Fibroblast of peridontal ligament (primary cell): ENCODE measurements around the gene GALNT2.

ENCODE experiments used
- DNase-seq: peaks from one replicate; pipeline ENCODE4 v3.0.0-alpha.2; 2010; ENCODE audit errors: extremely low read depth

GALNT2 gene

DNA sequence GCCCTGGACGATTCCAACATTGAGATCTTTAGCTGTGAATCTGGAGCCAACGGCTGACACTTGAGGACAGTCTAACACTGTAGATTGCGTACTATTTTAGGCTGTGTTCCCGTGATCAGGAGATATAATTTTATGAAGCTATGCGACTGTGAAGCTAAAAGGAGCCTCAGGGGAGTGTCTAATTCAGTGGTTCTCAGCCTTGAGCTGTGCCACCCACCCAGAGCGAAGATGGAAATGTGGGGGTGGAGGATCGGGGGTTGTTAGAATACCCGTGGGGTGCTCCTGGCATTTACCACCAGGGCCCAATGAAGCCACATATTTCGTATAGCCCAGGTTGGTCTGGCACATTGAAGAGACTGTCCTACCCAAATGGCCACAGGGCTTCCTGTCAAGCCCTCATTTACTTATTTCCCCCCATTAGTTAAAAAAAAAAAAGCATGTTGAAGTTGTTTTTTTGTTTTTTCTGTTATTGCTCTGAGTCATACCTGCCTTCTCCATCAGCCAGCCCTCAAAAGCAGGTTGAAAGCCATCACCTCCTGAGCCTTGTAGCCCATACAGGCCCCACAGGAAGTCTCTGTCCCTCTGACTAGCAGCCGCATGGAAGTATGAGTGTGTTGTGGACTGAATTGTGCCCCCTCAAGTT is 141.7 kb downstream of the GALNT2 start:
- DNase-seq: no peak

DNA sequence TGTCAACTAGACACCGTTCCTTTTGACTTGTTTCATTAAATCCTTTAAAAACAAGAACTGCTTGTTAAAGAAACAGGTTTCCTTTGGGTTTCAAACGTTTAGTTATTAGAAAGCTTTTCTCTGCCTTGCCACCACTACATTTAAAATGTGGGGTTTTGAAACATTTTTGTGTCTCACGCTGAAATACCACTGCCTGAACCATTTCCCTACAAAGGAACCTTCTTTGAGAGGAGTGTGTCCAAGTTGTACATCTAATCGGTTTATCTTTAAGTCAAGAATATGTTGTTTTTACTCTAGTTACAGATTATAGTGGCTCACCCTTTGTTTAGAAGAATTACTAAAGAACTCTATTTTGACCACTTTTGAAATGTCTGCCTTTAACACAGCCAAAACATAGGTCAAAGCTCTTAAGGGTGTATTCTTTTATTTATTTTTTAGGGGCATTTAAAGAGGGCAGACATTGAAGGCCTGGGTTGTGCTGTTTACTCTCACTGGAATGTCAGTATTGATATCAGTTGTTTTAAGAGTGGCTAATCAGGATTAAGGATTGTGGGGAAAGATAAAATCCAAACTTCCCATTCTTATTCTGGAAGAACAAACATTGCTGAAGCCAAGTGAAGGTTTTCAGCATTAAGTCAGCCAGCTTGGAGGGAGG is 143.4 kb downstream of the GALNT2 start:
- DNase-seq: peak; percentile 48

DNA sequence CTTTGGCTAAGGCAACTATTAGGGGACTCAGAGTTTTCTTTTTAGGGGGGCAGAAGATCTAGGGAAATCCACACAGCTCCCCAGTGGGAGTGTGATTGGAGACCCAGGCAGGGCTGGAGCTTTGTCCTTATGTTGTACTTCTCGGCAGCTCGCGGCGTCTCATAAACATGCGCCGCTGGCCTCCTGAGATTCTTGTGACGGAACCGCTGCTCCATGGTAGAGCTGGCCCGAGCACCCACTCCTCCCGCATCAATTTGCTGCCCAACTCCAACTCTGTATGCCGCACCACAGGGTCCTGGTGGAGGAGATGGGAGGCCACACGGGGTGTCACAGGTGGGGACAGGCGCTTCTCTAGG is 143.9 kb downstream of the GALNT2 start:
- DNase-seq: no peak

DNA sequence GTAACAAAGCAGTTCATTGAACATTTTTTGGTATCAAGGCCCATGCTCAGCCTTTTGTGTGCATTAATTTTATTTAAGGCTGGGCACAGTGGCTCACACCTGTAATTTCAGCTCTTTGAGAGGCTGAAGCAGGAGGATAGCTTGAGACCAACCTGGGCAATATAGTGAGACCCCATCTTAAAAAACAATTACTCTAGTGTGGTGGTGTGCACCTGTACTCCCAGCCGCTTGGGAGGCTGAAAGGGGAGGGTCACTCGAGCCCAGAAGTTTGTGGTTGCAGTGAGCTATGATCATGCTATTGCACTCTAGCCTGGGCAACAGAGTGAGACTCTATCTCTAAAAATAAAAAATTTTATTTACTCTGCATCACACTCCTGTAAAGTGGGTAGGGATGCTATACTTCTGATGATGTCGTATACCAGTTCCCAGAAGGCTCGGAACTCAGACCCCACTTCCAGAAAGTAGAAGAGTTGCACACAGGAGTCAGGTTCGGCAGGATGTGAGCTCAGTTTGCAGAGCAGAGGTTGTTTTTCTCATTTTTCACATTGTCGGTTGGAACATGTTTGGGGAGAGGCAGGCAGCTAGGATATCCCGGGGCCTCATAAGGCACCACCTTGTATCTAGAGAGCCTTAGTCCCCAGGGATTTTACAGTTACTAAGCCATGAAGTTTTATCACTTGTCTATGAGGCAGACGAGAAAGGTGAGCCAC is 144.6 kb downstream of the GALNT2 start:
- no peak for DNase-seq

DNA sequence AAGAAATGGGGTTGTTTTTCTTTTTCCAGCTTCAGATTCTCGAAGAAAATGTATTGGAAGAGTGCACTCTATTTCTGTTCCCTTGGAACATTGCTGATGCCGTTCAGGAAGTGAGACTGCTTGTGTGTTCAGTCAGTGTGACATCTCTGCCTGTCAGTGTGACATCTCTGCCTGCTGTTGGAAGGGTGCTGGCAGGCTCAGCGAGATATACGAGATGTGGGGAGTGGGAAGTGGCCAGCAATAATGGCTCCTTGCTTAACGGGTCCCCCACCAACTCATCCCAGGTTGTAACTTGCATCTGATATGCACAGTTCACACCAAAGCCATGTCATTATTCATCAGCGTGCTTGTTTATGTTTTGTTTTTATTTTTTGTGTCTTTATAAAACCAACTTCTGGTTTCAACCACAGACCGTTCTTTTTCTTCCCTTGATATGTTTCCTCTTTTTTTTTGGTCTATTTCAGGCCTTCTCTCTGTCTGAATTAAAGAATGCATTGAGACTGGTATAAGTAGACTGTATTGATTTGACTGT is 145.4 kb downstream of the GALNT2 start:
- DNase-seq: no peak

DNA sequence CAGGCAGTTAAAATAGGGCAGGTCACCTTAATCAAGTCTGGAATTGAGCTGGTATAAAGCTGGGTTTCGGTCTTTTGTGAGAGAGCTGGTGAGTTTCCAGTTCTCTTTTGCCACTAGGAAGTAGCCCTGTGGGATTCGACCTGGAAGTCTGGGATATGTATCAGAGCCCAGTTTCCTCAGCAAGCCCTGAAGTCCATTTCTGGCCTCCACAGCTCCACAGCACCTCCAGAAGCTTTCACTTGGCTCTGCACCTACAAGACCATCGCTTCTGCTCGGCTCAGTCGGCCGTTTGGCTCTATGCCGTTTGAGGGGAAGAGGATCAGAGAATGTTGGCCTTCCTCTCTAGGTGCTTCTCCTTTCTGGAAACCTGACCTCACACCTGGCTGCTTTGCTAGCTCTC is 148.0 kb downstream of the GALNT2 start:
- peak; percentile 81 for DNase-seq

DNA sequence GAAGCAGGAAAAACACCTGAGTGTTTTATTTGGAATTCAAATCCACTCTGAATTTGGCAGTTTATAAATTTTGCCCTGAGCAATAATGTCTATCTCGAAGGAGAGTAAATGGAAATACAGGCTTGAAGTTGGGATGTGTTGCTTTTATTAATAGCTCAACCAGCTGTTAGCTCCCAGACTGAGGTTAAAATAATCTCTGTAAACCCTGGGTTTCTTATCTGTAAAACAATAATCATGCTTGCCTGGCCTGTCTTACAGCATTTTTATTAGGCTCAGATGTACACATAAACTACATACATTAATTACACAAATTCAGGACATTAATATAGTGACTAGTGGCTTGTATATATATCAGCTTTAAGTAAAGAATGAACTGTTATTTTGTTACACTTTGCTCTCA is 148.5 kb downstream of the GALNT2 start:
- DNase-seq: no peak

DNA sequence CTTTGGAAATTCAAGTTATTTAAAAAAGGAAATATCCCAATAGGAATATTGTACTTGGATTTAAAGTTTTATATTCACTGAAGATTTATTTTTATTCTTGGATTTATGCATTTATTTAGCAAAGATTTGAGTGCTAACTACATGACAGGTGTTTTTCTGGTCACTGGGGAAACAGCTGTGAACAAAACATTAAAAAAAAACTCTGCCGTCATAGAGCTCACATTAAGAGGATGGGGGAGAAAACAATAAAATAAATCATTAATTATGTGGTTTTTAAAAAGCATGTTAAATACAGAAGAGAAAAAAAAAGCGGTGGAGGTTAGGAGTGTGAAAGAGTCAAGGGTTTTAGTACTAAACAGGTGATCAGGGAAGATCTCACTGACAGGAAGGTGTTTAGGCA is 149.9 kb downstream of the GALNT2 start:
- no peak for DNase-seq

DNA sequence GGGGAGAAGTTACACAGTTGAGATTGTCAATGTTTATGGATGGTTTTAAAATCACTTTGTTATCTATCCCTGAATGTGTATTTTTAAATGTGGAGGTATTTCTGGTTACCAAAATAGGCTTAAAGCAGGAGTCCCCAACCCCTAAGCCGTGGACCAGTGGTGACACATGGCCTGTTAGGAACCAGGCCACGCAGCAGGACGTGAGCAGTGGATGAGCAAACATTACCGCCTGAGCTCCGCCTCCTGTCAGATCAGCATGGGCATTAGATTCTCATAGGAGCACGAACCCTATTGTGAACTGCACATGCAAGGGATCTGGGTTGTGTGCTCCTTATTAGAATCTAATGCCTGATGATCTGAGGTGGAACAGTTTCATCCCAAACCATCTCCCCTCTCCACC is 151.6 kb downstream of the GALNT2 start:
- no peak for DNase-seq

DNA sequence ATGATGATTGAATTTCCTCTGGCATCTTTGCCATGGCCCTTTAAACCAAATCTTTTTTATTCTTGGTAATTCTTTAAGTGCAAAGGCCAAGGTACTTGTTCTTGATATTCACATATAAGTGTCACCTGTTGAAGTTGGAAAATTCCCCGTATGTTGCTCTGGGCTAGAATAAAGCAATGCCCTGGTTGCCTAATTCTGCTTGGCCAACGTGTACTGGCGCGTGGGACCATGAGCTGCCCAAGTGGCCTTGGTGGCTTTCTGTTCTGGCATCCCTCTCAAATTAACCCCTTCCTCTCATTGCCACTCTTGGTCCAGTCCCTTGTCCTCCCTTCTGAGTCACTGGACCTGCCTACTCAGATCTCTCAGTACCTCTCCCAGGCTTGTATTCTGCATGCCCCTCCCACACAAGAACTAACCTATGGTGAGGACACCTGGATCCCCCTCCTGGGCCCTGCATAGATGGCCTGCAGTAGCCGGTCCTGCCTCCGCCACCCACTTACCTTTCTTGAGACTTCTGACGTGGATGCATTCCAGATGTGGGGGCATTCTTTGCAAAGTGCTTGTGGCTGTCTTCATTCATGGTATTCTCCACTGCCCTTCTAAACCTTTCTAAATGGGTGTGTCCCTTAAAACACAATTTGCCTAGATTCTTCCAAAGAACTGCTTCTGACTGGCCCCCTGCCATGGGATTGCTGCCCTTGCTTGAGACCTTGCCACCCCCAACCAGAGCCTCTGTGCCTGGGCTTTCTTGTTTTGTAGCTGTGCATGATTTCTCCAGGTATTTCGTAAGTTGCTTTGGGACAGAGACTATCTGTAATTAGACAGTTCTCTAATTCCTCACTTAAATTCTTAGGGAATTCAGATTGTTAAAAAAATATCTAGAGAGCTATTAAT is 152.4 kb downstream of the GALNT2 start:
- no peak for DNase-seq

DNA sequence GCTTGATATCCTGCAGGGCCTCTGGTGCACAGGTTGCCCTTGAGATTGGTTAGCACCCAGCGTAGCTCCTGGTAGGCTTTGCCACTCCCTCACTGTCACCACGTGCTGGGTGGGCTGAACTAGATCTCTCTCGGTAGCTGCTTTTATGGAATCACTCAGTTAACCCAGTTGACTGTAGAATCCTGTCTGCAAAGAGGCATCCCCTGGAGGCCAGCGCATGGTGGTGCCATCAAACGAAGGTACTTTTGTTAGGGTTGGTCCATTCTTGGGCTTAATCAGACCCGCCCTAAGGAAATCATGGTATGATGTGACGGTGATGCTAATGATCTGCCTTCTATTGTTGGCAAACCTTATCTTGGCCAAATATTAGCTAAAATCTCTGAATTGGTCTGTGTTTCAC is 153.4 kb downstream of the GALNT2 start:
- DNase-seq: no peak

DNA sequence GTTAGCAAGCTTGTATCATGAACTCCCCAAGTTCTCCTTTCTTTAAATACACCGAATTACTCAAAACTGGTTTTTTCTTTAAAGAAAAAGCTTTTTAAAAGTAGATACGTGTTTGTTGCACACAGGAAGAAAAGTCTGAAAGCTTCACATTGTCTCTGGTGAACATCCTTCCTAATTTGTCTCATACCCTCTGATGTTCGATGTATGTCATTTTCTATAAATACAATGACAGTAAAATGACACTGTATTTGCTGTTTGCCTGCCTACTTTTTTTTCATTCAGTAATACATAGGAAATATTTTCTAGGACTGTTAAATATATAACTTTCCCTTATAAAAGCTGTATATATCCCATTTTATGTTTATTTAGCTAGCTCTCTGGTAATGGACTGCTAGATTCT is 153.9 kb downstream of the GALNT2 start:
- no peak for DNase-seq

DNA sequence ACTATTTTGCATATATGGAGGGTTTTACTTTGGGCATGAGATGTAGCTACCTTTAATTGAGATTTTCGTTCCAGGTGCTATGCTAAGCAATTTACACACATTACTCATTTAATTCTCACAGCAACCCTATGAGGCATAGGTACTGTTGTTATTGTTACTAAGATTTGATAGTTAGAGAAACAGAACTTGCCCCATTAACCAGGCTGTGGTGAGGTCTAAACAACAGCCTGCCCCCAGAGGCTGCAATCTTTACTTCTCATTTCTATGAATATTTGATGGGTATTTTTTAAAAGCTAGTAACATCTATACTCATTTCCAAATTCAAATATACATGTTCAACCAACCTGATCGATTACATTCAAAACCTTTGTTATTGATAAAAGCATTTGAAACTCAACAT is 155.6 kb downstream of the GALNT2 start:
- no peak for DNase-seq

DNA sequence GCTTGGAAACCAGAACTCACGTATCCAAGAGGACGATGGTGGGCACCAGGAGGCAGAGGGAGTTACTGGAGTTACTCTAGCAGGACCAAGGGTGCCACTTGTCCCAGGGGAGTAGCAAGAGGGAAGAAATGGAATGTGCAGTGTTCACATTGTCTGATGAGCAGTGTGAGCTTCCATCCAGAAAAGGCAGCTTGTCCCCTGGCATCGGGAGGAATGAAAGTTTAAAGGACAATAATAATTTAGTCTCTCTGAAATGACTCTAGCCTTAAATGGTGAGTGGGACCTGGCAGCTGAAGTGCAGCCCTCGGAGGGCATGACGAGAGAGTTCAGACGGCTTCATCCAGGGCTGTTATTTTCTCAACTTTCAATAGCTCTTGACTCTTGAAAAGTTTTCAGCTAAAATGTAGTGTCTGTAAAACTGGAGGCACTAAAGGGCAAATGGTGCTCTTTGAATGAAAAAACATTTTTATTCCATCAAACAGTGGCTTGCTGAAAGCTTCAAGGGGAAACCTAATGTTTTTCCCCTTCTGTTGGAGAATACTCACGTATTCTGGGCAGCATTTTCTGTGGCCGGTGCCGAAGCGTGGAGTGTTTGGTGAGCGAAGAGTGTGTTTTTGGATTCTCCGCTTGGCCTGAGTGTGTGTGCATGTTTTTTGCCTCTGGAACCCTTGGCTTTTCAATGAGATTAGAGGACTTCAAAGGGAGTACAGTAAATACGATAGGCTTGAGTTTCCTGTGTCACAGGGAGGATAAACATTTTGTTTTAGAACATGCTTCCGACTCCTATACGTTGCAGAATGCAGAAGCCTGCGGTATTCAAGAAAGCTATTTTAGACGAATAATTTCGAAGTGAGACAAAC is 157.3 kb downstream of the GALNT2 start:
- DNase-seq: no peak

DNA sequence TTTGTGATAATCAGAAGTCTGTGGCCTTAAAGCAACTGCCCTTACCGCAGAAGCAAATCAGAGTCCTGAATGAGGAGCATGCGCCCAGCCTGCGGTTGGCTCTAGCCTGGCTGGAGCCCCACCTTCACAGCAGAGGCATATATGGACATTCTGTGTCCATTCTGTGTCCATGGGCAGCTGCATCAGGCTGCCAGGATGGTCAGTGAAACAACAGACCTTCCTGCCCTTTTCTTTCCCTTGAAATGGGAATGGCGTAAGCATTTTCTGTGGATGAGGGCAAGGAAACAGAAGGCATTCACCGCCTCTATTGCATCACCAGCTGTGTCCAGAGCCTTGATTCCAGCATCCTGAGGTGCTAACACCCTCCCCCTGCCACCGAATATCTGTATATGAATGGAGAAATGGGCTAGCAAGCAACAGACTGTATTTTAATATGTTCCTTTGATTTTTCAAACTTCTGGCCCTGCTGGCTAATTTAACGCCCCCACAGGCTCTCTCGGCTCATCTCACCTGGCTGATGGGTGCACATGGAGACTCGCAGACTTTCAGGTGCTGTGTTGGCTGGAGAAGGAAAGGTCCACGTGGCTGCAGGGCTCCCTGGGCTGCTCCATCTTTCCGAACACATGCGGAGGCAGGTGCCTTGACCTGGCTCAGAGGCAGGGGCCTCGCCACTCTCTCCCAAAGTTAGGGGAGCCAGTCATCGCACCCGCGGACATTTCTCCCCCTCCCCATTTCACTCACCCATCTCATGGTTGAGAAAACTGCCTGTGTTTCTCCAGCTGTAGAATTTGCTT is 159.2 kb downstream of the GALNT2 start:
- DNase-seq: no peak

DNA sequence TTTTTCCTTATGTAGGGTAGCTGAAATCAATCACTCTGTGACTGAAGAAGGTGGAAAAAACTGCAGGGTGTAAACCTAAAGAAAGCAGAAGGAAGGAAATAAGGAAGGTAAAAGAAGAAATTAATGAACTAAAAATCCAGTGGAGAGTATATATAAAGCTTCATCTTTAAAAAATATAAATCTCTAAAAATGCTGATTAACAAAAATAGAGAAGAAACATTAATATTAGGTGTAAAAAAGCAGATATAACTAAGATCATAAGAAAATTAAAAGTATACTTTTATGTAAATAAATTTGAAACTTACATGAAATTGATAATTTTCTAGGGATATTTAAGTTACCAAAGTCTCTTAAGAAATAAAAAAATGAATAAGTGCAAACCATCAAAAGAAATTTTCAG is 159.8 kb downstream of the GALNT2 start:
- DNase-seq: no peak

DNA sequence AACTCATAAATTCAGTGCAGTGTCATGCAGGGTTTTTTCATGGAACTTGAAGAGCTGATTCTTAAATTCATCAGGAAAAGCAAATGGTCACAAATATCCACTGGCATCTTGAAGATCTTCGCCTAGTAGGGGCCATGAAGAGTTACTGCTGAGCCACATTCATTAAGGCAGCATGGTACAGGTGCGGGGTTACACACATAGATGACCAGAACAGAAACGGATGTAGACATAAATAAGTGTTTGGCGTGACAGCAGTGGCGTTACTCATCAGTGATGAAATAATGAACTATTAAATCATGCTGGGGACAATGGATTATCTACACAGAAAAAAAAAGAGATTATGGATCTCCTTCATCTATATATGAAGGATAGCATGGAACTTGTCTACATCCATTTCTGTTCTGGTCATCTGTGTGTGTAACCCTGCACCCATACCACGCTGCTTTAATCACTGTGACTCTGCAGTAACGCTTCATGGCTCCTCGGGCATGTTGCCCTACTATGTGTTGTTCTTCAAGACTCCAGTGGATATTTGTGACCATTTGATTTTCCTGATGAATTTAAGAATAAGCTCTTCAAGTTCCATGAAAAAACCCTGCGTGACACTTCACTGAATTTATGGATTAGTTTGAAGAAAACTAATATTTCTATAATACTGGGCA is 161.3 kb downstream of the GALNT2 start:
- no peak for DNase-seq

DNA sequence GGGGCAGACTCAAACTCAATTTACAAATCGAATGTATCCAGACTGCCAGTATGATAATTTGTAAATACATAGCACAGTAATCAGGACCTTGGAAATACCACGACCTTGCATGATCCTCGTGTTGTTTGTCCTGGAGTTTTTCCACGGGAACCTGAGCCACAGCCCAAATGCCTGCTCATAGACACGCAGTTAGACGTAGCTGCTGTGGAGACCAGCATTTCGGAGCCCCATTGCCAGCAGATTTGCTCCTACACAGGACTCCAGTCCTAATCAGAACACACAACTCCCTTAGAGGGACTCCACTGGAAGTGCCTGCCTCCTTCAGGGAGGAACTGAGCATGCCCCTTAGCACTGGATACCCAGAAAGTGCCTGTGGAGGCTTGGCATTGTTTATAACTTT is 163.2 kb downstream of the GALNT2 start:
- DNase-seq: peak; percentile 20

DNA sequence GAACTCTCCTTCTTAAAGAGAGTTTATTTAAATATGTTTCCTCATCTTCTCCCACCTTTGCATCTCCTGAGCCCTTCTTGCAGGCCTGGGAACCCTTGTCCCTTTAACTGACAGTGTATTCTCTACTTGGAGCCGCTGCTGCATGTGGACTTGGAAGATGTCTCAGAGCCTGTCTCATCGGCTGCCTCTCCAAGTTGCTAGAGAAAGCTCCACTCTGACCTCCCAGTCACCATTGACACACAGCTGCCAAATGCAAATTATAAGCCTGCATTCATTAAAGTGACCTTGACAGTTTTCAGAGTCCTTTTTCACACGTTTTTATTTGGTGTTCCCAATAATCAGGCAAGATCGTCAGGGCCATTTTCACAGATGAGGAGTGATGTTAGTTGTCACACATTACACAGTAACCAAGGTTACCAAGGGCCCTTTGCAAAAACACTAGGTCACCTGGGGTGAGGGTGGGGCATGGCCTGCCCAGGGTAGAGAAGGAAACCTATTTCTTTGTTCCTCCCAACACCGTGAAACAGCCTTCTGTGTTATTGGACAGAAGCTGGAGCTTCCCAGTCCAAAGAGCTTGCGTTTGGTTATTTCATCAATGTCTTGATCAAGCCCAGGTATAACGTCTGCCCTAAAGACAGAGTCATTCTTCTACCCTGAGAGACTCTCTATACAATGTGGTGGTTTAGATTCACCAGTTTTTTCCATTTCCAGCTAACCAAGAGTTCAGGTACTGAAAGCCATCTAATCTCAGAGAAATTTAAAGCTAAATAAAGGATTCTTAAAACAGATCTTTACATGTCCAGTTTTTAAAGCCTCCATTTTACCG is 164.1 kb downstream of the GALNT2 start:
- no peak for DNase-seq
